ENCODE results near the gene GALNT14.

GALNT14 gene

GRCh38 chr2:31134480-31134879, 3.8 kb downstream of the GALNT14 start:
- no peak for DNase-seq

DNA sequence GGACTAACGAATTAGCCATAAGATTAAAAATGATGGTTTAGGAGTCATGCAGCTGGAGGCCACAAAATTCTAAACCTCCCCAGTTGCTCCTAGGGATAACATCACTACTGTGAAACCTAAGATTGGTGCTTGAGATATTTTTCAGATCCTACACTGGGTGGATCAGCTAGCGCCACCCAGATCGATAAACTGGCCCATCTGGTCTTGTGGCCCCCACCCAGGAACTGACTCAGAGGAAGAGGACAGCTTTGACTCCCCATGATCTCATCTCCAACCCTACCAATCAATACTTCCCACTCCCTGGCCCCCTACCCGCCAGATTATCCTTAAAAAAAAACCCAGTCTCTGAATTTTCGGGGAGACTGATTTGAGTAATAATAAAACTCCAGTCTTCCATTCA, 5.5 kb downstream of the GALNT14 start:
- no peak for DNase-seq

DNA sequence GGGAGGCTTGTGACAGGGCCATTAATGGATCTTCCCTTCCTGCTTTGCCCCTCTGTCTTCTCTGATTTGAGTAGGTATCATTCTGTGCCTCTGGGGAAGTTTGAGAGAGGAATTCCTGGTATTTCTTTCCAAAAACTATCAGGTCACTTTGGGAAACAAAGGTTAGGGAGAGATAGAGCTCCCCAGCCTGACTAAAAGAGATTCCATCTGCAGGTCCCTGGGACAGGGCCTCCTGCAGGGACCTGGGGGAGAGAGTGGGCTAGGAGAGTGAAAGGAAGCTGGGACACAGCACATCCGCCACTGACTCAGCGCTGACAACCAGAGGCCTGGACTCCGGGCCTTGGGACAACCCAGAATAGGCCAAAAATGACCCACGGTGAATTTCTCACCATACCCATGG, 6.4 kb downstream of the GALNT14 start:
- DNase-seq, result no peak

DNA sequence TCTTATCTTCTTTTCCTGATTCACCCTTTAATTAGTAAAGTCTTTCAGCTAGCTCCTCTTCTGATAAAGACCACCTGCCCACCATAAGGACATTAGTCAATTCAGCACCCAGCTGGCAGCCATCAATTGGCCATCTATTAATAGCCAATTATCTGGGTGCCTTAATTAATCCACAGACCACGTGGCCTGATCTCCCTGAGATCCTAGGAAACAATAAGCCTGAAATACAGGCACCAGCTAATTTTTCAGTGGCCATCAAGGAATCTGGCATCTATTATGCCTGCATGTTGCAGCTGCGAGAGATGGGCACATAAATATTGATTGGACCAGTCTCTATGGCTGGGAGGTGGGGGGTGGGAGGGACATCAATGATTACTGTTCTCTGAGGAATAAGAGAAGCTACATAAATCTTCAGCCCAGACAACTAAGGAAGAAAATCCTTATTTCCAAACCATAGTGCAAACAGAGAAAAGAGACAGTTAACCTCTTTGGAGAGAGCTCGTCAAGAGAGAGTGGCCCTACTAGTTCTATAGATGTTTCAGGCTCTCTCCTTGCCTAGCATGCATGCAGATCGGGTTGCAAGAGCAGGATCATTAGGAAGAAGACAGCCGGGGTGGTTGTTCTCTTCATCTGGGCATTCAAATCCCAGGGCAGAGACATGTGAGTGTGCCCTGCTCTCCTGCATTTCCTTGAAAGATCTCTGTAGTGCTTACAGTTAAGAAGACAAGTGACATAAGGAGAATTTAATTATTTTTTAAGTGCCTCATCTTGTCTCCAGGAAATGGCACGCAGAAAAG, 8.7 kb downstream of the GALNT14 start:
- DNase-seq, result no peak

- no peak for DNase-seq
Observed at GRCh38 chr2:31127931-31128330, 10.3 kb downstream of the GALNT14 start.

- no peak for DNase-seq
Observed at GRCh38 chr2:31125918-31126695, 12.1 kb downstream of the GALNT14 start.

DNA sequence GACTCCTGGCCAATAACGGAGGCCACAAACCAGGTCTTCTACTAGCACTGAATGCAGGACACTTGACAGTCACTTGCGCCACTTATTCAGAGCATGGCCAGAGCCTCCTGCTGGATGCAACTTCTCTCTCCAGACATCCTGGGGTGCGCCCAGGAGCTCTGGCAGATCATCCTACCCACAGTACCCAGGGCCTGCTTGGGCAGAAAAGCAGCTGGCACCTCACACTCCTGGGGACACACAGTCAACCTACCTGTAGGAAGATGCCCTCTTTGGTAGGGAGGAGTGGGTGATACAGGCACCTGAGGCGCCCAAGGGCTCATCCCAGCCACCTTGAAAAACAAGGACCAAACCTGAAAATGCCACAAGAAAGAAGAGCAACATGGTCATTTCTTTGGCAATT, 13.3 kb downstream of the GALNT14 start:
- DNase-seq, result no peak

- DNase-seq, result no peak
Observed at GRCh38 chr2:31122133-31122532, 16.1 kb downstream of the GALNT14 start.

DNA sequence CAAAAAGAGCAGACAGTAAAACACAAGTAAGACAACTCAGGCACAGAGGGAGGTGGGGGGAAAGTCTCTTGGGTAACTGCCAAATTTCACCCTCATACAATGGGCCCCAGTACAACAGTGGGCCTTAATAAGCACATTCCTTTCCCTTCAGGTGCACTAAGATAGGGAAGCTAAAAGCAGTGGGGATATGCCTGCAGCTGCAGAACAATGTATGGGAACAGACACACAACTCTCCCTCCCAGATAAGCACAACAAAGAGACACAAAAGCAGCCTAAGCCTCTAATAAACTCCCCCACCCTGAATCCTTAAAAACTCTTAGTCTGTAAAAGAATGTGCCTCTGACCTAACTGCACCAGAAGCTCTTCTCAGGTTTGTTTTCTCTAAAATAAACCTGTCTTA, 24.5 kb downstream of the GALNT14 start:
- DNase-seq, result no peak

DNA sequence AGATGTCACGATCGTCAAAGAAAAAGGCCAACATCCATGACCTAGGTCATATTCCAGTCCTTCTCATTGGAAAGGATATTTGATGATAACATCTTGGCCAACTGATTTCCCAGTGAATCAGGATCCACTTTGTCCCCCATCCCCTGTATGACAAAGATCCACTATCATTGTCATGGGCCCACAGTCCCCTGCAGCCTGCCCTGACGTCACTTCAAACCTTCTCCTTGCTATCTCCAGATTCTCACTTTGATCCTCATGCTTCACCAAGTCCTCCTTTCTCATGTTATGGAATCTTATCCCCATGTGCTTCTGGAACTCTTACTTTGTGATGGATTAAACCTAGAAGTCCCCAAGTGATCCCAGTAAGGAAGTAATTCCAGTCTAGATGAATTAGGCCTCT, 25.7 kb downstream of the GALNT14 start:
- DNase-seq, result no peak

DNA sequence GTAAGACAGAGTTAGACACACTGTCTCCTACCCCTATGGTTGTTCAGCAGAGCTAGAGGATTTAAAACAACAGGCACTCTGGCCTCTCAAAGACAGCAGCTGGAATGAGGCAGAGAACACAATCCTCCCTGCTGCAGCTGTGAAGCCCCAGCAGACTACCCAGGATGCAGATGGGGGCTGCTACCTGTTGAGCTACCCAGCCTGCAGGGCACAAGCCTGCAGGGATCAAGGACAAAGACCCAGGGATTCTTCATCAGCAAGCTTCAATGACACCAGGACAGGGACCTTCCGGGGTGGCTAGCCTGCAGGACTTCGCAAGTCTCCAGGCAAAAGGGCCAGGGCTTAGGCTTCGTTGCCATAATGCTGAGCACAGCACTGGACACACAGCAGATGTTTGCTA, 27.2 kb downstream of the GALNT14 start:
- no peak for DNase-seq

DNA sequence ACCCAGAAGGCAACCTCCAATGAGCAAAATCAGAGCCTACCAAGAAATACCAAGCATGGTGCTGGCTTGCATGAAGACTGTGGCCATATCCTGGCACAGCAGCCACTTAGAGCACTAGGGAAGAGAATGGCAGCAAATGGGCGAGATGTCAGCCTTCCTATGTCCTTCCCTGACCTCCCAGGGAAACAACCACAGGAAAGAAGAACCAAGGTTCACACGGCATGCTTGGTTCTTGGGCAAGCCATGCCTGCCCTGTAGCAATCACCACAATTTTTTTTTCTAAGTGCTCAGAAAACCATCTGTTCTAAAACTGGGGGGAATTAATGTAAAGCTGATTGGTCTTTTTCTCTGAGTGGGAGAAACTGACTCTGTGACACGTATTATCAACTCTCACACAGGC, 27.8 kb downstream of the GALNT14 start:
- no peak for DNase-seq

GRCh38 chr2:31109633-31110192, 28.5 kb downstream of the GALNT14 start:
- DNase-seq, result no peak

DNA sequence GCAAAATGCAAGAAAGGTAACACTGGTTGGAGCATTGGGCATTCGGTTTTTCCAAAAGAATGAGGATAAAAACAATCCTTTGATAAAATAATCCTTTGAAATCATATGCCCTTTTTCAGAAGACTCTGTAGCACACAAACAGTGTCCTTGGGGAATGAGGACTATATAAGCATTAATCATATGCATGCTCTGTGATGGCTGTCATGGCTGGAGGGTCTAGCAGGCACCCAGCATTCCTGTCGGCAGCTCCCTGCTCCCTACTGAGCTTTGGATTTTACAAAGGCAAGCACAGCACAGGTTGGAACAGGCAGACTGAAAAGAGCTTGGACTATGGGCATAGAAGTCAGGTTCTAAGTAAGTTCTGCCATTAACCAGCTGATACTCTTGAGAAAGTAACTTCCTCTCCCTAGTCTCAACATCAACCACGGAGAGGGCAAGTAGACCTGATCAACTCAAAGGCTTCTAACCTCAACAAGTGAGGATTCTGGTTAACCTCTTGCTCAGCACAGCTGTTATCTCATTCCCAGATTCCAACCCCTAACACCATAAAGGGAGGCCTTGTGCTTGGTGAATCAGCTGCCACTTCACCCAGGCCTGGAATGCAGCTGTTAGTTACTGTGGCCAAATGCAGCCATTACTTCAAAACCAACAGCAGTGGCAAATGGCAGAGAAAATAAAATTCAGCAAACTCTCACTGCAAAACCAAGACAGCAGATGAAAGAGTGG, 29.5 kb downstream of the GALNT14 start:
- no peak for DNase-seq

GRCh38 chr2:31107591-31108300, 30.5 kb downstream of the GALNT14 start:
- no peak for DNase-seq

GRCh38 chr2:31101701-31102100, 36.5 kb downstream of the GALNT14 start:
- no peak for DNase-seq

DNA sequence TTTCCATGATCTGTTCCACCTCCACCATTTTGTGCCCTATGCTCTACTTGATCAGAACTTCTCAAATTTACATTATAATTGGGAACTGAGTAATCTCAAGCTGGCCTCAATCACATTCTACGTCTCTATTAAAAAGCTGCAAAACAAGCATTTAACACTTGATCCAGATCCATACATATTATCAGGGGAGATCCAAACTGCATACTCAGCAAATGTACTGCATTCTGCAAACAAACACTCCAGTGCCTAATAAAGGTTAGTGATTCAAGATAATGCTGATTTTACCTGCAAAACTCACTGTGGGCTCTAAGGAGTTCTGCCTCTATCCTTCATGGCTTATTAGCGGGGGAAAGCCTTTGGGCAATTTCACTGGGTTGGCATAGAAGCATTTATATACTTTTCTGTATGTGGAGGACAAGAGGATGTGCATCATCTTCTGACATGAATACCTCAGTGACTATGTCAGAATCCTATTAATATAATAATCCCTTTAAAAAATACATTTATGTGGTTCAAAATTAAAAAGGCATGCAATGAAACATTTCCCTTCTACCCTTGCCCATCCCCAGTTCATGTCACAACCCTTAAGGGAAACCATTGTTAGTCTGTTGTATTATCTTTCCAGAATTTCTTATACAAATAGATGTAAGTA, 40.2 kb downstream of the GALNT14 start:
- no peak for DNase-seq

DNA sequence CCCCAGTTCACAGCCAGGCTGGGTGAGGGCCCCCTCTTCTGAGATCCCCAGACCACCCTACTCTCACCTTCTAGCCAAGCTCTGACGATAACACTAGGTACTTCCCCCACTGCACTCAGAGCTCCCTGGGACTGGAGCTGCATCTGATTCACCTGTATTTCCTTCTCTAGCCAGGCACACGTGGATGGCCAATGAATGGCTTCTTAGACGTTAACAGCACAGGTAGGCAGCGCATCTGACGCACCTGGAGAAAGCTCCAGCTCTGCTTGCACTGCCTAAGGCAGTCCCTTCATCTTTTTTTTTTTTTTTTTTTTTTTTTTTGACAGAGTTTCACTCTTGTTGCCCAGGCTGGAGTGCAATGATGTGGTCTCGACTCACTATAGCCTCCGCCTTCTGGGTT, 48.1 kb downstream of the GALNT14 start:
- no peak for DNase-seq

DNA sequence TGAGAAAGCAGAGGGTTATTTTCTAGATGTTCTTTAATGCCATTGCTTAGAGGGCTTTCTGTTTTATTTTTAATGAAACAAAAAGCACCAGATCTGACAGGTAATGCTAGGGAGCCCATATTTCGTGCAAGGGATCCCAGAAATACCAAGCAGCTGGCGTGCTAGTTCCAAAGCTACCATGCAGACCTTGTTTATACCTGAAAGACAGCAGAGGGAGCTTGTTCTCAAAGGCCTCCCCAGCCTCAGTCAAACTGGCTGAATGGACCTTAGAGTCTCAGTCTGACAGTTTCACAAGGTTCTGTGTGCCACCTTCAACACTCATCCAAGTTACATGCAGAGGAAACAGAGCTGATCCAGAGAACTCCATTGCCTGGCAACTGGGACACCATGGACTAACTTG, 48.6 kb downstream of the GALNT14 start:
- DNase-seq, result no peak

DNA sequence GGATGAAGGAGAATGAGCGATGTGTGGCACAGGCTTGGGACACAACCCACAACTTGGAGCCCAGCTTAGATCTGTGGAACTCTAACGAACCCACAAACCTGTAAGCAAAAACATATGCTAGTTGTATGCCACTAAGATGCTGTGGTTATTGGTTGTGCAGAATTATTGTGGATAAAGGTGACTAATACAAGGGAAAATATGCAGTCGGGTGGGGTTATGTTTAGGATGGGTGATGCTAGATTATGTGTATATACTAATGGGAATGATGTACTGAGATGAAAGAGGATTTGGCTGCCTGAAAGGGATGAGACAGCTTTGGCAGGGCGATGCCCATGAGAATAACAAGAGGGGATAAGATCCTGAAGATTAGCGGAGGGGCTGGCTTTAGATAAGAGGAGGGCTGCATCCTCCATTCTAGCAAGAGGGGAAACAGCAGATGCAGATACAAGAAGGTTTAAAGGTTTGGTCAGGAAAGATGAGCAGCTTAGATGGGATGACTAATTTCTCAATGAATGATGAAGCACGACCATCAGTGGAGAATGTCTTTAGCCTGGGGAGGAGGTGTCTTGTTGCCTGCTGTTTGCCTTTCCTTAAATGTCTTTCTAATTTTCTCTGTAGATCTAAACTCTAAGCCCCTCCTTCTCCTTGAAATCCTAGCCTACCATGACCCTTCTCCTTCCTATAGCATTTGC, 49.6 kb downstream of the GALNT14 start:
- no peak for DNase-seq

GRCh38 chr2:31087491-31087890, 50.7 kb downstream of the GALNT14 start:
- no peak for DNase-seq

DNA sequence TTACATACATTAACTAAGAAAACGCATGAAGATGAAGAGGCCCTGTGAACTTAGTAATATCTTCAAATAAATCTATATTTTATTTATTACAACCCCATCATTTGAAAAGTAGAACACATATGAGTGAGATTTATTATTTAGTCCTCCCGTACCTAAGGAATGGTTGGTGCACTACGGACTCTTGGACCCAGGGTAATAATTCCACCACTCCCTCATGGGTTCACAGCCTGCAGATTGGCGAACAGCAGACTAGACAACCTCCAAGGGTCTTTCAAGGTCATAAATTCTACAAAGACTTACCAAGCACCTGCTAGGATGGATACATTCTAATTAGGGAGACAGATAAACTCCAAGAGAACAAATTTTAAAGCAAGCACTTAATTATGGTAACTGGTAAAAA, 51.6 kb downstream of the GALNT14 start:
- no peak for DNase-seq

All from activated CD4-positive, alpha-beta T cell treated with anti-CD3 and anti-CD28 coated beads, Interleukin-2, amount 50 U/mL, for 4 hours (primary cell).